Peyer's patch (tissue), 4 donors: Measurements from ENCODE around the gene PLA2G2A. TPM values are rescaled to one million over a fixed set of nuclear protein-coding genes. Genes with fewer than 3 reads are reported as not detected.

Experiments used
- DNase-seq, 3 donors: peaks; one replicate each; pipeline ENCODE4 v3.0.0-alpha.2; 2017 to 2019
- H3K27ac ChIP-seq, 4 donors: fragments of 200-600 bp; sonication (generic); one replicate each; pipeline ENCODE4 v1.5.1; 2016 to 2019
- H3K27me3 ChIP-seq, 2 donors: fragments of 200-600 bp; sonication (generic); one replicate each; pipeline ENCODE4 v1.5.1; 2019
- H3K36me3 ChIP-seq, 3 donors: fragments of 200-600 bp; sonication (generic); one replicate each; pipeline ENCODE4 v1.5.1; 2016 to 2019
- H3K4me1 ChIP-seq, 4 donors: fragments of 200-600 bp; sonication (generic); one replicate each; pipeline ENCODE4 v1.5.1; 2016 to 2019
- H3K4me3 ChIP-seq, 4 donors: fragments of 200-600 bp; sonication (generic); 1 replicate in 3 of 4; 2 replicates in 1 of 4; pipeline ENCODE4 v1.5.1; 2016 to 2019; ENCODE audit warnings: mild to moderate bottlenecking in 1 of 4
- H3K9me3 ChIP-seq, 4 donors: fragments of 200-600 bp; sonication (generic); one replicate each; pipeline ENCODE4 v1.5.1; 2016 to 2019; ENCODE audit warnings: mild to moderate bottlenecking in 1 of 4
- POLR2A ChIP-seq, 2 donors: fragments of 450-650 bp; IDR thresholded peaks; one replicate each; pipeline ENCODE4 v1.5.1; 2017; ENCODE audit warnings: antibody characterized with exemption in 2 of 2, mild to moderate bottlenecking in 2 of 2, moderate library complexity in 2 of 2
- total RNA-seq, 4 donors: library from RNA; depleted of rRNA; stranded (reverse); fragments of >200 nt; gene quantifications; one replicate each; pipeline ENCODE4 v1.1.0, GENCODE V29; 2016
- TF ChIP-seq, protein P1 (sequence below), 6 experiments: fragments of 450-650 bp in 4 of 6; fragments of 200-600 bp in 2 of 6; sonication (generic) in 1 of 6; IDR thresholded peaks; one replicate each; pipeline ENCODE4 v1.5.1; 2017 to 2019; ENCODE audit warnings: antibody characterized with exemption in 6 of 6, mild to moderate bottlenecking in 3 of 6, moderate library complexity in 1 of 6

Gene PLA2G2A
- total RNA-seq, 4 donors from 2014 or later: 175 to 501 (median 319) TPM

DNA sequence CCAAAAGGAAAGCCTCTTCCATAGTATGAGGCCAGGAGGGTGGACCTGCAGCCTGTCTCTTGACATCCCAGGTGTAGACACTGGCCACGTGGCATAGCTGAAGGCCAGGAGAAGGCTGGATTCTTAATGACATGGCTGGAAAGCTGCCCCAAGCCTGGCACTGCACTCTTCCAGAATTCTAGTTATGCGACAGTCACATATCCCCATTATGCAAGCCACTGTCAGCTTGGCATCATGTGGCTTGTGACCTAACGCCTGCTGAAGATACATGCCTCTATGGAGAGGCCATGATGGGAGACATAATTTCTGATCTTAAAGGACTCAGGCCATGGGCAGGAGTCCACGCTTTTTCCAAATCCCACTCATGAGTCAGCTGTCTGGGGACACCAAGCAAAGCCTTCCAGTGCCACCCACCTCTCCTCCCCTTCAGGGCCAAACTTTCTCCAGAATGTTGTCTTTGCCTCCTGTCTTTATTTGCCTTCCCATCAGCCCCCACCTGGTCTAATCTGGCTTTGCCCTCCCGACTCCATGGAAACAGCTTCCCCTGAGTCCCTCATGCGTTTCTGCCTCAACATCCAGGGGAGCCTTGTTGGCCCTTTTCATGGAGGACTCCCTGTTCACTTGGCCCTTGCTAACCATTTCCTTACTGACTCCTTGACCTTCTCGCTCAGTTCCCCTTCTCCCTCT is 3.0 kb downstream of the PLA2G2A start:
- DNase-seq: no peak
- Histone ChIP-seq H3K4me1 (peaks cover 0 to 20% (median 0%) of the 10 kb centered on the region in 4 donors), H3K4me3 (no peak overlapping the region), H3K27me3 (no peaks in the 10 kb centered on the region), H3K36me3 (no peaks in the 10 kb centered on the region), H3K9me3 (no peaks in the 10 kb centered on the region), H3K27ac (no peak overlapping the region)
- TF ChIP-seq, protein P1, sequence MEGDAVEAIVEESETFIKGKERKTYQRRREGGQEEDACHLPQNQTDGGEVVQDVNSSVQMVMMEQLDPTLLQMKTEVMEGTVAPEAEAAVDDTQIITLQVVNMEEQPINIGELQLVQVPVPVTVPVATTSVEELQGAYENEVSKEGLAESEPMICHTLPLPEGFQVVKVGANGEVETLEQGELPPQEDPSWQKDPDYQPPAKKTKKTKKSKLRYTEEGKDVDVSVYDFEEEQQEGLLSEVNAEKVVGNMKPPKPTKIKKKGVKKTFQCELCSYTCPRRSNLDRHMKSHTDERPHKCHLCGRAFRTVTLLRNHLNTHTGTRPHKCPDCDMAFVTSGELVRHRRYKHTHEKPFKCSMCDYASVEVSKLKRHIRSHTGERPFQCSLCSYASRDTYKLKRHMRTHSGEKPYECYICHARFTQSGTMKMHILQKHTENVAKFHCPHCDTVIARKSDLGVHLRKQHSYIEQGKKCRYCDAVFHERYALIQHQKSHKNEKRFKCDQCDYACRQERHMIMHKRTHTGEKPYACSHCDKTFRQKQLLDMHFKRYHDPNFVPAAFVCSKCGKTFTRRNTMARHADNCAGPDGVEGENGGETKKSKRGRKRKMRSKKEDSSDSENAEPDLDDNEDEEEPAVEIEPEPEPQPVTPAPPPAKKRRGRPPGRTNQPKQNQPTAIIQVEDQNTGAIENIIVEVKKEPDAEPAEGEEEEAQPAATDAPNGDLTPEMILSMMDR (IDR thresholded peaks at IDR 0.05): no peak
- no peak for TF ChIP-seq POLR2A (IDR thresholded peaks at IDR 0.05)

DNA sequence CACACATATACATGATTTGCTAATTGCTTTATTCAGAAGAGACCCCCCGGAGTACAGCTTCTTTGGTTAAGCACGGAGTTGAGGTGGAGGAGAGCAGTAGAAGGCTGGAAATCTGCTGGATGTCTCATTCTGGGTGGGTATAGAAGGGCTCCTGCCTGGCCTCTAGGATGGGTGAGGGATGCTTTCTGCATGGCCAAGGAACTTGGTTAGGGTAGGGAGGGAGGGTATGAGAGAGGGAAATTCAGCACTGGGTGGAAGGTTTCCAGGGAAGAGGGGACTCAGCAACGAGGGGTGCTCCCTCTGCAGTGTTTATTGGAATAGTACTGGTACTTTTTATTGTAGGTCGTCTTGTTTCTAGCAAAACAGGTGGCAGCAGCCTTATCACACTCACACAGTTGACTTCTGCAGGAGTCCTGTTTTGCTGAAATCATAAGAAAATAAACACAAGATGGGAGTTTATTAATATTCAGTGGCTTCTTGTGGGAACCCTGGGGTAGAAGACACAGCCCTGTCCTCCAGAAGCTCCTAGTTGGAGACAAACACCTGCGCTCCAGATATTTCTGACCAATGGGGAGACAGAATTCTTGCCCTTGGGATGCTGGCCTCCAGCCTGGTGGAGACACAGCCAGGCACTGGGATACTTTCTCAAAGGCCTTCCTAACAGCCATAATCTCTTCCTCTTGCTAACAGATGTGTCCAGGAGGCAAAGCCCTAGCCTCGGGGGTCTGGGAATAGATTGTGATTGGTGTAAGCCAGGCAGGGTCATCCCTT is 3.8 kb downstream of the PLA2G2A start:
- Histone ChIP-seq H3K27ac (no peak overlapping the region), H3K36me3 (no peaks in the 10 kb centered on the region), H3K4me1 (peaks cover 0 to 12% (median 0%) of the 10 kb centered on the region in 4 donors), H3K9me3 (no peaks in the 10 kb centered on the region), H3K4me3 (no peak overlapping the region), H3K27me3 (no peaks in the 10 kb centered on the region)
- no peak for DNase-seq
- TF ChIP-seq, protein P1 (IDR thresholded peaks at IDR 0.05): no peak
- no peak for TF ChIP-seq POLR2A (IDR thresholded peaks at IDR 0.05)

DNA sequence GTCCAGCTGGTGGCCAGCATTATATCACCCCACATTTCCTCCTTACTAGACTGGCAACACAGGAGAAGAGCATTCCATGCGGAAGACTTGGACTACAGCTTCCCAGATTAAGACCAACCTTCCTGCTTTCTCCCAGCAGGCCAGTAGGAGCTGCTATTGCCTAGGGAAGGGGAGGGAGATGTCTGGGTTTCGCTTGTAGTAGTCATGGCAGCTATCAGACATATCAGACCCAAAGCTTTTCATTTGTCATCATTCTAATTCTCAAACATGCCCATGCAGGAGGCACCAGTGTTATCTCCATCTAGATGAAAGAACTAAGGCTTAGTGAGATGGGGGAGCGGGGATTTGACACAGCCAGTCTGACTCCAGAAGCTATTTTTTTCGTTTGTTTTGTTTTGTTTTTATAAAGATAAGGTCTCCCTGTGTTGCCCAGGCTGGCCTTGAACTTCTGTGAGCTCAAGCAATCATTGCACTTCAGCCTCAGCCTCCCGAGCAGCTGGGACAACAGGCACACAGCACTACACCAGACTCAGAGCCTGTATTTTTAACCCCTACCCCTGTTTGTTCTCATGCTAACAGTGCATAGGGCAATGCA is 4.5 kb downstream of the PLA2G2A start:
- TF ChIP-seq POLR2A (IDR thresholded peaks at IDR 0.05): no peak
- TF ChIP-seq, protein P1 (IDR thresholded peaks at IDR 0.05): peak in 5 of 6 experiments; percentile 41 to 93 (median 87)
- no peaks in the 10 kb centered on the region for H3K9me3 ChIP-seq

DNA sequence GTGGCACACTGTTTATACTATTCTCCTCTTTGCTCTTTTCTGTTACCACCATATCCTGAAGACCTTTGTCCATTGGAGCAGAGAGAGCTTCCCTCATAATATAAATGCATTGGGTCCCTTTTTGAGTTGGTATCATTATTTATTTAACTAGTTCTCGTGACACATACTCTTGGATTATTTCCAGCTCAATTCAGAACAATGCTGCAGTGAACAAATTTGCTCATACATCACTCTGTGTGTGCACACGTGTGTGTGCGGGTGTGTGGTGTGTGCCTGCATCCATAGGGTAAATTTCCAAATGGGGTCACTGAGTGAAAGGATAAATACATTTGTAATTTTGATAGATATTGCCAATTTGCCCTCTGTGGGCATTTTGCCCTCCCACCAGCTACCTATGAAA is 5.8 kb downstream of the PLA2G2A start:
- DNase-seq: no peak
- H3K4me3 ChIP-seq: no peak overlapping the region
- no peak for TF ChIP-seq POLR2A (IDR thresholded peaks at IDR 0.05)
- TF ChIP-seq, protein P1 (IDR thresholded peaks at IDR 0.05): no peak
- H3K27ac ChIP-seq: no peak overlapping the region
- H3K9me3 ChIP-seq: no peaks in the 10 kb centered on the region
- H3K27me3 ChIP-seq: no peaks in the 10 kb centered on the region
- no peaks in the 10 kb centered on the region for H3K4me1 ChIP-seq
- H3K36me3 ChIP-seq: no peaks in the 10 kb centered on the region

More for the DNA sequence above, 4.5 kb downstream of the PLA2G2A start:
- peaks cover 0 to 5% (median 0%) of the 10 kb centered on the region in 4 donors for H3K4me1 ChIP-seq
- H3K27me3 ChIP-seq: no peaks in the 10 kb centered on the region
- peak in 1 of 3 donors; percentile 67 for DNase-seq
- no peaks in the 10 kb centered on the region for H3K36me3 ChIP-seq
- no peak overlapping the region for H3K4me3 ChIP-seq
- H3K27ac ChIP-seq: no peak overlapping the region

DNA sequence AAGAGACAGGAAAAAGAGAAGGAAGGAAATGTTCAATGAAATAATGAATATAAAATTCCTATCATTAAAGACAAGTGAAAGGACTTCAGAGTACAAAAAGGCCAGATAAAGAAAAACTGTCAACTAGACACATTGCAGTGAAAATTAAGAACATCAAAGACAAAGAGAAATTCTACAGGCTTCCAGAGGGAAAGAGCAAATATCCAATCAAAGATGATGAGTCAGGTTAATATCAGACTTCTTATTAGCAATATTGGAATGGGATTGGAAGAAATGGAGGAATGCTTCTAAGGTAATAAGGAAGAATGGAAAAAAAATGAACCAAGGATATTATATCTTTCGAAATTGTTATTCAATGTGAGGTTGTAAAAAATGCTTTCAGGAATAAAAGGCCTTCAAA is 7.8 kb downstream of the PLA2G2A start:
- no peaks in the 10 kb centered on the region for H3K4me1 ChIP-seq
- TF ChIP-seq POLR2A (IDR thresholded peaks at IDR 0.05): no peak
- TF ChIP-seq, protein P1 (IDR thresholded peaks at IDR 0.05): no peak
- H3K27ac ChIP-seq: no peak overlapping the region
- no peaks in the 10 kb centered on the region for H3K27me3 ChIP-seq
- H3K9me3 ChIP-seq: no peaks in the 10 kb centered on the region
- DNase-seq: no peak
- no peak overlapping the region for H3K4me3 ChIP-seq
- no peaks in the 10 kb centered on the region for H3K36me3 ChIP-seq
